Globus pallidus (tissue), 1 donor: ENCODE data around the gene PSMD13.
"Not testable (repeated sequence)": the region's sequence is repeated elsewhere in the genome, so short reads cannot be mapped to it uniquely, and the experiment has no call there.

Experiments used
- DNase-seq: peaks from one replicate; pipeline ENCODE4 v3.0.0-alpha.2; 2015; ENCODE audit warnings: low spot score

PSMD13 gene

DNA sequence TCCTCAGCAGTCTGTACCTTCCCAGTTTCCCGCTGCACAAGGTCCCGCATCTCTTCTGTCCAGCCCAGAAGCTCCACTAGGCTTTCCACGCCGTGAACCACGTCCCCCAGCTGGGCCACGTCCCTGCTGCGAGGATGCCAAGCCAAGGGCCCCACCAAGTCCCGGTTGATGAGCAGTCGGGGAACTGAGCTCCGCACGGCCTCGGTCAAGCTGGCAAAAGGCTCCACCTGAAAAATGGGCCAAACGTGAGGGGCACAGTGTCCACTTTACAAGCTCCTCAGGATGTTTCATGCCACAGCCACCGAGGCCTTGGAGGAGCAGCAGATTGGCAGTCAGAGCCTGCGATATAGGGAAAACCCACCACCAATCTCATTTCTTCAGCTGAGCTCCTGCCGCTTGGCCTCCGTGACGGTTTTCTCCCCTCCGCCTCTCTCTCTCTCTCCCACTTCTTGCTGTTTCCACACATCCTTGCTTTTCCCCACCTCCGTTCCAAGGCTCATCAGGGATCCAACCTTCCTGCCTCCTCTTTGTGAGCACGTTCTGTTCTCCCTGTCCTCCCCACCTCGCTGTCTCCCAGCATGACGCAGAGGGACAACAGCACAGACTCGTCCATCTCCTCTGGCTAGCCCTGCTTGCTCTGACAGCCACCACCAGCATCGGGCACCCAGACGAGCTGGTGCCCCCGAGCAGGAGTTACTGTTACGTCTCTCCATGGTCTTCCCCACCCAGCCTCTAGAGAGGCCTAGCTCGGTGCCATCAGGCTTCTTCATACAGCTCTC lies 17.8 kb upstream of the PSMD13 start:
- DNase-seq, result no peak

DNA sequence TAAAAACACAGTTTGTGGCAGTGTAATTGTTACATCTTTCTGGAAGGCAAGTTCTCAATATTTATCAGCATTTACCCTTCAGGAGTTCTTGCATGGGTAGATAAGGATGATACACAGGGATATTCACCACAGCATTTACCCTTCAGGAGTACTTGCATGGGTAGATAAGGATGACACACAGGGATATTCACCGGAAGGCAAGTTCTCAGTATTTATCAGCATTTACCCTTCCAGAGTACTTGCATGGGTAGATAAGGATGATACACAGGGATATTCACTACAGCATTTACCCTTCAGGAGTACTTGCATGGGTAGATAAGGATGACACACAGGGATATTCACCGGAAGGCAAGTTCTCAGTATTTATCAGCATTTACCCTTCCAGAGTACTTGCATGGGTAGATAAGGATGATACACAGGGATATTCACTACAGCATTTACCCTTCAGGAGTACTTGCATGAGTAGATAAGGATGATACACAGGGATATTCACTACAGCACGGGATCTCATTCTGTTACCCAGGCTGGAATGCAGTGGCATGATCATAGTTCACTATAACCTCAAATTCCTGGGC lies 16.0 kb upstream of the PSMD13 start:
- DNase-seq, result not testable (repeated sequence)

DNA sequence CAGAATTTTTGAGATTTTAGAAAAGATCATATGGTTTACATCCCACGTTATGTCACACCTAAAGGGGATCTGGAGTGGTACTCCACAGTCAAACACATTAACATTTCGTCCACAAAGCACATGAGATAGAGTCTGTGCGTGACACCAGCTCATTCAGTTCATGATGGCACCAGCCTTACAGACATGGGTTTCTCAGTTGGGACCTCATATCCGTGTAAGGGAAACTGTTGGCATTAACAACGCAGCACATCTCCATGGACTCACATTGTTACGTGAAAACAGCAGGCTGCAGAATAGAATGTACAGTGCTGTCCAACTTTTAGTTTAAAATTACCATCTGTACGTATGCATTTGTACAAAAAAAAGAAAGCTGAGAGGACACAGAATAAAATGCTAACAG lies 15.2 kb upstream of the PSMD13 start:
- DNase-seq, result no peak

- DNase-seq, result no peak
Measured at GRCh38 chr11:221998-222789, 14.6 kb upstream of the PSMD13 start.

DNA sequence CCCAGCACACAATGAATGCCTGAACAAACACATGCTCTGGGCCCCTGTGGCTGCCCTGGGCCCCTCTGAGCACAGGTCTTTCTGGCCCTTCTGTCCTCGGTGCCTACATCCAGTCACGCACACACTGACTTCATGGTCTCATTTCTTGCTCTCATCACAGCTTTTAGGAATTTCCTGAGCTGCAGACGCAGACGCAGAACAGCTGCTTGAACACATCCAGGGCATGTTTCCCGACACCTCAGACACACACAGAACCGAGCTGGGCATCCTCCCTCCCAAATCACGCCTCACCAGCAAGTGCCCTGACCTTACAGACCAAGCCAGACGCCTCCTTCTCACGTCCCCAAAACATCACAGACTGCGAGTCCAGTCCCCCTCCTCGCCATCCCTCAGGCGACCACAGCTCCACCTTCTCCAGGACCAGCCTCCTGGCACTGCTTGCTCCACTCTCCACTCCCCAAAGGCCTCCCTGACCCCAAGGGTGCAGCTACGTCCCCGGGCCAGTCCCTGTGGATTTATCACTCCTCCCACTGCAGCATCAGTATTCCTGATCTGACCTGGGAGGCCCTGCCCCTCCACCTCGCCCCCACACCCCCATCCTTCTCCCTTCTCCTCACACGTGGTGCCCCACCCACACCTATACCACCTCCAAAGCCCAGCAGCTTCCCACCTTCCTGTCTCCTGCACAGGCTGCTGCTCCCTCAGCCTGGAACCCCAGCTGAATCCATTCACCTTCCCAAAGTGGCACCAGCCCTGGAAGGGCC lies 13.6 kb upstream of the PSMD13 start:
- DNase-seq, result no peak

- no peak for DNase-seq
Measured at GRCh38 chr11:223884-224283, 12.9 kb upstream of the PSMD13 start.

DNA sequence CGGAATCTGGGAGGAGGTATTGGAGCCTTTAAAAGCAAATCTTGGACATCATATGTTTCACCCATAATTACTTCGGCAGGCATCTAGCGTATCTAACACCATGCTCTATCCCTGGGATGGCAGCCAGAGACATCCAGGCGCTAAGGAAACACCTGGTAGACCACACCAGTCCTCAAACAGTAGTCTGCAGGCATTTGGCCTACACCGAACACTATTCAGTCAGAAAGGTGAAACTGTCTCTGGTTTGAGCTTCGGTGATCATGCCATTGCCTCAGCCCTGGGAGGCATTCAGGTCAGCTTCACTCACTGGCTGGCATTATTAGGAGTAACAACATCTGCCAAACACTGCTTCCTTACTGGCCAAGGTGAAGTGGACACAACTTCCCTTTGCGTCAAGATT lies 12.4 kb upstream of the PSMD13 start:
- DNase-seq, result no peak

DNA sequence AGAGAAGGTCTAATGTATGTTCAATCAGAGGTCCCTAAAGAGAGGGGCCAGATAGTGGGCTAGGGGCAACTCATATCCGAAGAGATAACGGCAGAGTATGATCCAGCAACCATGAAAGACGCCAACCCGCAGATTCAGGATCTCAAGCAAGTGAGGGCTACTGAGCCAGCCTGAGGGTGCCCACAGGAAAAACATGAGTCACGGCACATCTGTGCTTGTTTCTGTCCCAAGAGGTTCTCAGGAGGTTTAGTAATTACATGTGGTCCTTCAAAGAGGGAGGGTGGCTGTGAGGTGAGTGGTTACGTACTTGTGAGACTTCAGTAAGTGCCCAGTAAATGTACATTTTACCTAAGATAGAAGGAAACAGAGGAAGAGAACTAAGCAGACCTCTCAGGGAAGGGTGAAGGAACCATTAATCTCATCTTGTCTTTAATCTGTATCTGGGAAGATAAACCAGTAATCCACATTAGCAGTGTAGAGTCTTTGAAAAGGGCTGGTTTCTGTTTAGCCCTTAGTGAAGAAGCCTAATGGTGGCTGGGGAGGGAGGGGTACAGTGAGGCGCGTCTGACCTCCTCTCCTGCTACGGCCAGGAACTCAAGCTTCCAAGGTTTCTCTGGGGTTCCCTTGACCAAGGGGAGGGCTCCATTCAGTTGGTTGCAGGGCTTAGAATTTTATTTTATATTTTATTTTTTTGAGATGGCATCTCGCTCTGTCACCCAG lies 10.9 kb upstream of the PSMD13 start:
- no peak for DNase-seq

DNA sequence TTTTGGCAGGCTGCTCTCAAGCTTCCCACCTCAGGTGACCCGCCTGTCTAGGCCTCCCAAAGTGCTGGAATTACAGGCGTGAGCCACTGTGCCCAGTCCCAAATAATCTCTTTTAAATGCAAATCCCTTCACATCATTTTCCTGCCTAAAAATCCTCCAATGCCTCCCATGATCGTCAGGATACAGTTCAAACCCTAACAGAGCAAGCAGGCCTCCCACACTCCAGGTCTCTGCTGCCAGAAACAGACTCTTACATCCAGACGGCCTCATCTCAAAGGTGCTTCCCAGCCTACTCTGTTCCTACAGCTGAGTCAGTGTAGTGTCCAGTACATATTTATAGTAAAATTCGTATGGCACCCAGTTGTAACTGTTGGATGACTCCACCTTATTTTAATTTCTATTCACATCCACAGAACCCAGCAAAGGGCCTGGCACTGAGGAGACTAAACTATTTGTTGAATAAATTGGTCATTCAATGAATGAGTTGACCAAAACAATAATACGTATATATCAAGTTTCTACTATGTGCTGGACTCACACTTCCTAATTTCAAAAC lies 8.9 kb upstream of the PSMD13 start:
- DNase-seq, result no peak

- DNase-seq, result no peak
Measured at GRCh38 chr11:230431-230830, 6.3 kb upstream of the PSMD13 start.

- no peak for DNase-seq
Measured at GRCh38 chr11:232783-233565, 3.8 kb upstream of the PSMD13 start.

DNA sequence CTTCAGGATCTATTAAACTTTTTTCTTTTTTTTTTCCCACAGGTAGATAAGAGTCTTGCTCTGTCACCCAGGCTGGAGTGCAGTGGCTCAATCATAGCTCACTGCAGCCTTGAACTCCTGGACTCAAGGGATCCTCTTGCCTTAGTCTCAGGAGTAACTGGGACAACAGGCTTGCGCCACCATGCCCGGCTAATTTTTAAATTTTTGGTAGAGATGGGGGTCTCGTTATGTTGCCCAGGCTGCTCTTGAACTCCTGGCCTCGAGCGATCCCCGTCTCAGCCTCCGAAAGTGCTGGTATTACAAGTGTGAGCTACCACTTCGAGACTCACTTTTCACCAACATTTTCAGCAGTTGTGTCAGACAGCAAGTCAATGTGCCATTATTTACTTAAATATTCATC lies 1.6 kb upstream of the PSMD13 start:
- DNase-seq, result no peak

GRCh38 chr11:235609-235996 lies 1.2 kb upstream of the PSMD13 start:
- no peak for DNase-seq

GRCh38 chr11:235997-236773 lies 591 bp upstream of the PSMD13 start, which contains the start of gene SIRT3:
Gene SIRT3, minus strand, starts transcription at chr11:236342. Its CDS starts 14 bp downstream, at chr11:236328.
- DNase-seq, result peak; percentile 67

- not testable (repeated sequence) for DNase-seq
Measured at GRCh38 chr11:238346-238745, 1.6 kb downstream of the PSMD13 start.

DNA sequence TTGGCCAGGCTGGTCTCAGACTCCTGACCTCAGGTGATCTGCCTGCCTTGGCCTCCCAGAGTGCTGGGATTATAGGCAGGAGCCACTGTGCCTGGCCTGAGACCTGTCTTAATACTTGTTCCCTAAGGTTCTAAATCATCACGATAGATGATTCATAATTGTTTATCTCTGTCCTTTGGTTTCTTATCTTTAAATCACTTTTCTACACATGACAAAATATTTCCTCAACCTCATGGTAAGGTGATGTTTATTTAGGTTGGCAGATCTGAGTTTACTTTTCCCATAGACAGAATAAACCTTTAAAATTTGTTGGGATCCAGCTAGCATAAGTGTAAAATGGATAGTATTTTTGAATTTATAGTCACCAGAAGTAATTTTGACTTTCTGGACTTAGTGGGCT lies 3.5 kb downstream of the PSMD13 start:
- no peak for DNase-seq

GRCh38 chr11:241634-242033 lies 4.9 kb downstream of the PSMD13 start:
- no peak for DNase-seq

DNA sequence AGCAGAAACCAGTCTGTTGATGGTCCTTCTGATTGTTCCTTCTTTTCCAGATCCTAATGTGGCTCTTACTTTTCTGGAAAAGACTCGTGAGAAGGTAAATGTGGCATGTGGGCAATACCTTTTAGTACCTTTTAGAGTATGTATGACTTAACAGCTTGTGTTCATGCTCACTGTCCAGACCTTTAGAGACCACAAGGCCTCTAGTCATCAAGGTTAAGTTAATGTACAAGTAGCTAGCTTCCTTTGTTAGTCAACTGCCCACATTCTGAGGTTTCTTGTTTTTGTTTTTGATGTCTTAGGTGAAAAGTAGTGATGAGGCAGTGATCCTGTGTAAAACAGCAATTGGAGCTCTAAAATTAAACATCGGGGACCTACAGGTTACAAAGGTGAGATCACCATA lies 7.6 kb downstream of the PSMD13 start:
- DNase-seq, result no peak

GRCh38 chr11:249062-249461 lies 12.3 kb downstream of the PSMD13 start:
- no peak for DNase-seq

DNA sequence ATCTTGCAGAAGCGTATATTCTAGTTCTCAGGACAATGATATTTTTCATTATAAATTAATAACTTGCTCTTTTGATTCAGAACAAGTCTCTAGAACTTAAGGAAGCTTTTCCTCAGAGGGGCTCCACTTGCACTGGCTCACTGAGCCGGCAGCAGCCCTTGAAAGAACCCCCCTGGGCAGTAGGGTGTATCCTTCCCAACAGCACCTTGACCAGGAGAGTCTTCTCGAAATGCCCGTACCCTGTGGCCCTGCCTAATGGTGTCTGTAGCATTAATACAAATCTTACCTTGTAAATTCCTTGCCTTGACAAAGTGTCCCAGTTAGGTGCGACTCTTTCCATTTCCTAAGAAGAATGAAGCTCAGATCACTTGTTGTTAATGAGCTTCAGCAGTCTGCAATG lies 13.5 kb downstream of the PSMD13 start:
- no peak for DNase-seq
